Measurements from ENCODE around the gene TBATA. TPM values are rescaled to one million over a fixed set of nuclear protein-coding genes. Genes with fewer than 3 reads are reported as not detected.

The TBATA gene
- total and polyA plus RNA-seq, 11 donors: not detected

GRCh38 chr10:70740406-70741288 lies 44.5 kb downstream of the TBATA start:
- WGBS, 4 donors: 83 to 91% (median 85%) methylated on average over 9 to 12 of the region's 12 CpGs
- Histone ChIP-seq H3K27me3 (no peaks in the 10 kb centered on the region), H3K36me3 (no peaks in the 10 kb centered on the region), H3K27ac (no peak overlapping the region), H3K4me1 (peaks cover 0 to 41% (median 16%) of the 10 kb centered on the region in 12 donors), H3K4me3 (no peak overlapping the region), H3K9me3 (peaks cover 0 to 6% (median 0%) of the 10 kb centered on the region in 12 donors)
- DNase-seq (peak in 2 of 5 donors; percentile 16 to 40), ATAC-seq (no peak)
- TF ChIP-seq CTCF (IDR thresholded peaks at IDR 0.05) (no peak), POLR2A (IDR thresholded peaks at IDR 0.05) (no peak)
- intact Hi-C loops (cut with DNase I): loop anchor here in 2 of 10 donors (5.0 to 10.0 kb wide), 2 partner anchors 66 to 68 kb away; partner anchors contain the start of gene ADAMTS14 (in 2 of the 2)

GRCh38 chr10:70738761-70739121 lies 46.4 kb downstream of the TBATA start:
- ATAC-seq (no peak), DNase-seq (peak in 2 of 5 donors; percentile 22 to 31)
- Histone ChIP-seq H3K36me3 (no peaks in the 10 kb centered on the region), H3K9me3 (no peaks in the 10 kb centered on the region), H3K4me1 (peaks cover 0 to 25% (median 16%) of the 10 kb centered on the region in 12 donors), H3K27ac (no peak overlapping the region), H3K27me3 (no peaks in the 10 kb centered on the region), H3K4me3 (no peak overlapping the region)
- TF ChIP-seq POLR2A (IDR thresholded peaks at IDR 0.05) (no peak), CTCF (IDR thresholded peaks at IDR 0.05) (no peak)
- 77 to 91% (median 90%) methylated on average over 11 to 12 of the region's 12 CpGs for WGBS, 4 donors
- intact Hi-C loops (cut with DNase I): no loop called here

GRCh38 chr10:70738006-70738760 lies 47.0 kb downstream of the TBATA start:
- 79 to 94% (median 86%) methylated on average over 3 of the region's 3 CpGs for WGBS, 4 donors

More at GRCh38 chr10:70738006-70738760, 47.0 kb downstream of the TBATA start:
- intact Hi-C loops (cut with DNase I): no loop called here
- DNase-seq (no peak), ATAC-seq (no peak)
- no peaks in the 10 kb centered on the region for H3K9me3 ChIP-seq
- H3K4me1 ChIP-seq: peaks cover 0 to 19% (median 13%) of the 10 kb centered on the region in 12 donors
- H3K4me3 ChIP-seq: no peak overlapping the region
- no peaks in the 10 kb centered on the region for H3K27me3 ChIP-seq
- H3K36me3 ChIP-seq: no peaks in the 10 kb centered on the region
- H3K27ac ChIP-seq: no peak overlapping the region
- TF ChIP-seq POLR2A (IDR thresholded peaks at IDR 0.05) (no peak), CTCF (IDR thresholded peaks at IDR 0.05) (no peak)

Data from heart left ventricle (tissue), 16 donors.